HepG2 (cell line): ENCODE results near the gene DOK1. TPM values are rescaled to one million over a fixed set of nuclear protein-coding genes. Genes with fewer than 3 reads are reported as not detected.
A peak's percentile ranks its signal among the peaks of the same experiment; 100 is the strongest.

ENCODE experiments used
- BRCA1 ChIP-seq: sonication (generic); formaldehyde crosslinking; IDR thresholded peaks from 2 replicates; pipeline ENCODE4 v1.4.0; 2020; ENCODE audit warnings: missing genetic modification reagents
- BRF2 ChIP-seq: sonication (generic); formaldehyde crosslinking; IDR thresholded peaks from 2 replicates; pipeline ENCODE4 v1.8.1; 2022; ENCODE audit warnings: mild to moderate bottlenecking, missing genetic modification reagents
- CBX5 ChIP-seq: sonication (generic); formaldehyde crosslinking; IDR thresholded peaks from 2 replicates; pipeline ENCODE4 v1.4.0; 2020; ENCODE audit warnings: missing genetic modification reagents, borderline replicate concordance
- CENPX ChIP-seq: sonication (generic); formaldehyde crosslinking; IDR thresholded peaks from 2 replicates; pipeline ENCODE4 v1.9.0; 2021; ENCODE audit warnings: mild to moderate bottlenecking, missing genetic modification reagents, moderate library complexity
- GATAD1 ChIP-seq: IDR thresholded peaks from 2 replicates; pipeline ENCODE4 v1.6.1; 2016; ENCODE audit warnings: missing genetic modification reagents, missing compliant biosample characterization
- HNF4A ChIP-seq: sonication (generic); formaldehyde crosslinking; IDR thresholded peaks from 2 replicates; pipeline ENCODE4 v1.4.0; 2020; ENCODE audit warnings: missing genetic modification reagents
- MBD4 ChIP-seq: IDR thresholded peaks from 2 replicates; pipeline ENCODE4 v1.6.1; 2012; ENCODE audit warnings: low read length, inconsistent platforms, borderline replicate concordance
- NRL ChIP-seq: sonication (generic); formaldehyde crosslinking; IDR thresholded peaks from 2 replicates; pipeline ENCODE4 v1.5.0; 2020; ENCODE audit warnings: missing genetic modification reagents, mild to moderate bottlenecking, moderate library complexity, borderline replicate concordance
- SNRNP70 ChIP-seq: fragments of 200-400 bp; formaldehyde crosslinking; IDR thresholded peaks from 2 replicates; pipeline ENCODE4 v1.6.1; 2017; ENCODE audit warnings: mild to moderate bottlenecking, low read depth, low read length, moderate library complexity
- SSRP1 ChIP-seq: IDR thresholded peaks from 2 replicates; pipeline ENCODE4 v1.6.1; 2016; ENCODE audit warnings: control low read depth
- ZBED4 ChIP-seq: sonication (generic); formaldehyde crosslinking; IDR thresholded peaks from 2 replicates; pipeline ENCODE4 v1.4.0; 2020; ENCODE audit warnings: missing genetic modification reagents, borderline replicate concordance
- ZNF773 ChIP-seq: sonication (generic); formaldehyde crosslinking; IDR thresholded peaks from 2 replicates; pipeline ENCODE4 v1.4.0; 2020; ENCODE audit warnings: missing genetic modification reagents, borderline replicate concordance
- ZNF83 ChIP-seq: sonication (generic); formaldehyde crosslinking; IDR thresholded peaks from 2 replicates; pipeline ENCODE4 v1.4.0; 2020; ENCODE audit warnings: missing genetic modification reagents, mild to moderate bottlenecking, borderline replicate concordance
- polyA plus RNA-seq, 8 experiments: library from polyadenylated mRNA; depleted of rRNA in 3 of 8; stranded (reverse) in 7 of 8; unstranded in 1 of 8; fragments of >200 nt; fragmentation: Illumina TruSeq in 4 of 8; extraction: Trizol in 4 of 8; gene quantifications; 2 replicates each; pipeline versions ENCODE4 v1.2.1 to v1.2.3, GENCODE V29; 2011 to 2016; ENCODE audit warnings: low read depth in 4 of 8, missing spikeins in 1 of 8, mixed read lengths in 1 of 8; ENCODE audit not compliant: insufficient read depth in 1 of 8
- total RNA-seq, 5 experiments: library from RNA; depleted of rRNA; stranded (reverse); fragments of >200 nt; fragmentation: Illumina TruSeq; extraction: Trizol; gene quantifications; 2 replicates each; pipeline ENCODE4 v1.2.3, GENCODE V29; 2016; ENCODE audit warnings: low read depth in 1 of 5
- TF ChIP-seq, protein P1 (sequence below): sonication (generic); formaldehyde crosslinking; IDR thresholded peaks from 2 replicates; pipeline ENCODE4 v1.8.1; 2023; ENCODE audit warnings: mild to moderate bottlenecking, missing genetic modification reagents
- TF ChIP-seq, protein P2 (sequence below), 2 experiments: IDR thresholded peaks; 2 replicates each; pipeline ENCODE4 v1.6.1; 2011 to 2012; ENCODE audit warnings: low read length in 2 of 2, borderline replicate concordance in 1 of 2, low read depth in 1 of 2, mild to moderate bottlenecking in 1 of 2, moderate library complexity in 1 of 2
- TF ChIP-seq, protein P3 (sequence below): sonication (generic); formaldehyde crosslinking; conservative IDR thresholded peaks from 2 replicates; pipeline ENCODE4 v1.8.1; 2023; ENCODE audit warnings: missing genetic modification reagents

The DOK1 gene
- total and polyA plus RNA-seq, 2 of the 13 experiments (the other 11 are each of a cell fraction or from before 2014, with no cell fraction given): 0.53 to 0.74 TPM

GRCh38 chr2:74529357-74530238 lies 24.9 kb upstream of the DOK1 start, which contains the start of the genes AUP1 and HTRA2 (continued):
- TF ChIP-seq ZNF83 (CRISPR knock-in tag) (0 out of 2 replicates have a peak, but pooled peaks have one; percentile 26), MBD4 (no peak), BRF2 (CRISPR knock-in tag) (peak; percentile 21; the same call in 1 of the 2 replicates), GATAD1 (CRISPR knock-in tag) (peak; percentile 97), SNRNP70 (no peak), SSRP1 (CRISPR knock-in tag) (no peak), ZNF773 (CRISPR knock-in tag) (no peak), CBX5 (CRISPR knock-in tag) (0 out of 2 replicates have a peak, but pooled peaks have one; percentile 83), HNF4A (no peak), CENPX (CRISPR knock-in tag) (no peak), BRCA1 (CRISPR knock-in tag) (peak; percentile 67; the same call in 1 of the 2 replicates), NRL (CRISPR knock-in tag) (no peak), ZBED4 (CRISPR knock-in tag) (peak; percentile 86; the same call in 1 of the 2 replicates)
- TF ChIP-seq, protein P1, sequence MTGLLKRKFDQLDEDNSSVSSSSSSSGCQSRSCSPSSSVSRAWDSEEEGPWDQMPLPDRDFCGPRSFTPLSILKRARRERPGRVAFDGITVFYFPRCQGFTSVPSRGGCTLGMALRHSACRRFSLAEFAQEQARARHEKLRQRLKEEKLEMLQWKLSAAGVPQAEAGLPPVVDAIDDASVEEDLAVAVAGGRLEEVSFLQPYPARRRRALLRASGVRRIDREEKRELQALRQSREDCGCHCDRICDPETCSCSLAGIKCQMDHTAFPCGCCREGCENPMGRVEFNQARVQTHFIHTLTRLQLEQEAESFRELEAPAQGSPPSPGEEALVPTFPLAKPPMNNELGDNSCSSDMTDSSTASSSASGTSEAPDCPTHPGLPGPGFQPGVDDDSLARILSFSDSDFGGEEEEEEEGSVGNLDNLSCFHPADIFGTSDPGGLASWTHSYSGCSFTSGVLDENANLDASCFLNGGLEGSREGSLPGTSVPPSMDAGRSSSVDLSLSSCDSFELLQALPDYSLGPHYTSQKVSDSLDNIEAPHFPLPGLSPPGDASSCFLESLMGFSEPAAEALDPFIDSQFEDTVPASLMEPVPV (CRISPR knock-in tag): no peak; the same call in none of the 2 replicates
- TF ChIP-seq, protein P2, sequence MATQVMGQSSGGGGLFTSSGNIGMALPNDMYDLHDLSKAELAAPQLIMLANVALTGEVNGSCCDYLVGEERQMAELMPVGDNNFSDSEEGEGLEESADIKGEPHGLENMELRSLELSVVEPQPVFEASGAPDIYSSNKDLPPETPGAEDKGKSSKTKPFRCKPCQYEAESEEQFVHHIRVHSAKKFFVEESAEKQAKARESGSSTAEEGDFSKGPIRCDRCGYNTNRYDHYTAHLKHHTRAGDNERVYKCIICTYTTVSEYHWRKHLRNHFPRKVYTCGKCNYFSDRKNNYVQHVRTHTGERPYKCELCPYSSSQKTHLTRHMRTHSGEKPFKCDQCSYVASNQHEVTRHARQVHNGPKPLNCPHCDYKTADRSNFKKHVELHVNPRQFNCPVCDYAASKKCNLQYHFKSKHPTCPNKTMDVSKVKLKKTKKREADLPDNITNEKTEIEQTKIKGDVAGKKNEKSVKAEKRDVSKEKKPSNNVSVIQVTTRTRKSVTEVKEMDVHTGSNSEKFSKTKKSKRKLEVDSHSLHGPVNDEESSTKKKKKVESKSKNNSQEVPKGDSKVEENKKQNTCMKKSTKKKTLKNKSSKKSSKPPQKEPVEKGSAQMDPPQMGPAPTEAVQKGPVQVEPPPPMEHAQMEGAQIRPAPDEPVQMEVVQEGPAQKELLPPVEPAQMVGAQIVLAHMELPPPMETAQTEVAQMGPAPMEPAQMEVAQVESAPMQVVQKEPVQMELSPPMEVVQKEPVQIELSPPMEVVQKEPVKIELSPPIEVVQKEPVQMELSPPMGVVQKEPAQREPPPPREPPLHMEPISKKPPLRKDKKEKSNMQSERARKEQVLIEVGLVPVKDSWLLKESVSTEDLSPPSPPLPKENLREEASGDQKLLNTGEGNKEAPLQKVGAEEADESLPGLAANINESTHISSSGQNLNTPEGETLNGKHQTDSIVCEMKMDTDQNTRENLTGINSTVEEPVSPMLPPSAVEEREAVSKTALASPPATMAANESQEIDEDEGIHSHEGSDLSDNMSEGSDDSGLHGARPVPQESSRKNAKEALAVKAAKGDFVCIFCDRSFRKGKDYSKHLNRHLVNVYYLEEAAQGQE (IDR thresholded peaks at IDR 0.05; ENCODE audit: borderline replicate concordance in 1 of 2, low read depth in 1 of 2, low read length in 2 of 2): peak in 1 of 2 experiments; percentile 74; a peak in 1 of 4 replicates
- TF ChIP-seq, protein P3, sequence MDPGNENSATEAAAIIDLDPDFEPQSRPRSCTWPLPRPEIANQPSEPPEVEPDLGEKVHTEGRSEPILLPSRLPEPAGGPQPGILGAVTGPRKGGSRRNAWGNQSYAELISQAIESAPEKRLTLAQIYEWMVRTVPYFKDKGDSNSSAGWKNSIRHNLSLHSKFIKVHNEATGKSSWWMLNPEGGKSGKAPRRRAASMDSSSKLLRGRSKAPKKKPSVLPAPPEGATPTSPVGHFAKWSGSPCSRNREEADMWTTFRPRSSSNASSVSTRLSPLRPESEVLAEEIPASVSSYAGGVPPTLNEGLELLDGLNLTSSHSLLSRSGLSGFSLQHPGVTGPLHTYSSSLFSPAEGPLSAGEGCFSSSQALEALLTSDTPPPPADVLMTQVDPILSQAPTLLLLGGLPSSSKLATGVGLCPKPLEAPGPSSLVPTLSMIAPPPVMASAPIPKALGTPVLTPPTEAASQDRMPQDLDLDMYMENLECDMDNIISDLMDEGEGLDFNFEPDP (CRISPR knock-in tag): no peak
